Endometrial microvascular endothelial cells (primary cell): Measurements from ENCODE around the gene COG2. TPM values are rescaled to one million over a fixed set of nuclear protein-coding genes. Genes with fewer than 3 reads are reported as not detected.
"Not testable (repeated sequence)": the region's sequence is repeated elsewhere in the genome, so short reads cannot be mapped to it uniquely, and the experiment has no call there.

Source experiments
- in situ Hi-C: cut with HindIII; loops from 2 replicates; pipeline ENCODE4 v1.10.0; 2017; ENCODE audit warnings: low sequenced_read_pairs, low pct_unique_long_range_greater_than_20kb; ENCODE audit errors: inconsistent ontology term
- total RNA-seq: library from RNA; depleted of rRNA; stranded (reverse); fragments of >200 nt; gene quantifications from one replicate; pipeline ENCODE4 v1.2.3, GENCODE V29; 2015; ENCODE audit errors: inconsistent ontology term

The COG2 gene
- total RNA-seq, 1 donor from 2014 or later = 27.4 TPM

DNA sequence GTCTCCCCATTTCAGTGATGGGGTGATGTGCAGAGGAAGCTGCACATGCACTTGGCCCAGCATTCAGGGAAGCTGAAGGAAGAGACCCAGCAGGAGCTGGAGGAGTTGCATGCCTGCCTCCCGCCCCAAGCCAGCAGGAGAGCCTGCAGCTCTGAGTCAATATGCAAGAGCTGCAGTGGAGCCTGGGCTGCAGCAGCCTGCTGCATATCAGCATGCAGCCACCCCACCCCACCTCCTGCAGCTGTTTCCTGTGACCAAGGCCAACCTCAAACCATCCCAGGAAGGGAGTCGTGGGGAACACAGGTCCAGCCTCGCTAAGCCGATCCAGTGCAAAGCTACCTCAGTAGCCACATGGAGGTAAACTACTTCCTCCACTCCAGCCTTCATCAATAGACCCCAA lies 52.7 kb downstream of the COG2 start:
- in situ Hi-C loops = no loop called here

DNA sequence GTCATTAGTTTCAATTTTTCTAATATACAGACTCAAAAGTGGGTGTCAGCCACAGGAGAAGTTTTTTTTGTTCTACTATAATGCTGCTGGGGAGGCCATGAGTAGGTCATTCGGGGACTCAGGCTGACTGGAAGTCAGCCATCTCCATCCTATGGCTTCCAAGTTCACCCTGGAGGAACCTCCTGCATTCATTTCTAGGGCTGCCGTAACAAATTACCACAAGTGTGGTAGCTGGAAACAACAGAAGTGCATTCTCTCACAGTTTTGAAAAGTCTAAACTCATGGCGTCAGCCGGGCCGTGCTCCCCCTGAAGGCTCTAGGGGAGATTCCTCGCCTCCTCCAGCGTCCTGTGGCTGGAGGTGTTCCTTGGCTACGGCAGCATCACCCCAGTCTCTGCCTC lies 53.9 kb downstream of the COG2 start:
- in situ Hi-C loops = no loop called here

DNA sequence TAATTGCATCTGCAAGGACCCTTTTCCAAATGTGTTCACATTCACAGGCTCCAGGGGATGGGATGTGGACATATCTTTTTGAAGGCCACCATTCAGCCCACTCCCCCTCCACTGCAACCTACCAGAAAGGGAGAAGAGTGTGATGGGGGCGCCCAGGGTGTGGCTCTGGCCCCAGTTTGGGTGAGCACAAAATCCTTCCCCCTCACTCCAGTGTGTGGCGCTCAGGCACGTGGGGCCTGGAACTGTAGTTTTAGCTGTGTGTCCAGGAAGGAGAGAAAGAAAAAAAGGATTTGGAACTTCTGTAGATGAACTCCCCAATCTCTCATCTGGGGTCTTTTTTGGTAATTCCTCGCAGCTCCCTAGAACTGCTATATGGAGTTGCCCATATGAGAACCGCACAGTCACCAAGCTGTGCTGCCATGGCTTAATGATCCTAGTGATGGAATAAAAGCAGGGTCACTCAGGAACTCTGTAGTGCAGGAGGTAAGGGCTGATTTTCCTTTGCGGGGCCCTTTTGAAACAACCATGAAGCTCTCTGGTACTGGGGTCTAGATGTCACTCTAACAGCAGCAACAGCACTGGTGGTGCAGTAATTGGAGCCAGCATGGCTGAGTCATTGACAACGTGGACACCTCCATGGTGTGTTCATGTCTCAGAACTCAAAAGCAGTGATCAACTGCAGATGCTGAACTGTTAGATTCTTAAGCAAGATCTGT lies 54.6 kb downstream of the COG2 start:
- in situ Hi-C loops = no loop called here

DNA sequence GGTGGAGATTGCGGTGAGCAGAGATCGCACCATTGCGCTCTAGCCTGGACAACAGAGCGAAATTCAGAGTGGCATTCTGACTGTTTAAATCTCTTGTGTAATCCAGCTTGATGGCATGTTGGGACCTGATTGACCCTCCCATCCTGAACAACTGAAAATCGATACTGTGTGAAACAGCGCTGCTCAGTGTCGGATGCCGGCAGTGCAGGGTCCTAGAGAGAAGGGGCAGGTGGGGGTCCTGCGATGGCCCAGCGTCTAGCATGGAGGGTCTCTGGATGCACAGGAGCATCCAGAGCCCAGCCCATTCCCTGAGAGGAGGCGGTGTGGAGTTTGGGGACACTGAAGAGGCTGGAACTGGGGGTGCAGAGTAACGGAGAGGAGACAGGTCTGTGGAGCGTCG lies 55.8 kb downstream of the COG2 start:
- in situ Hi-C loops = no loop called here

DNA sequence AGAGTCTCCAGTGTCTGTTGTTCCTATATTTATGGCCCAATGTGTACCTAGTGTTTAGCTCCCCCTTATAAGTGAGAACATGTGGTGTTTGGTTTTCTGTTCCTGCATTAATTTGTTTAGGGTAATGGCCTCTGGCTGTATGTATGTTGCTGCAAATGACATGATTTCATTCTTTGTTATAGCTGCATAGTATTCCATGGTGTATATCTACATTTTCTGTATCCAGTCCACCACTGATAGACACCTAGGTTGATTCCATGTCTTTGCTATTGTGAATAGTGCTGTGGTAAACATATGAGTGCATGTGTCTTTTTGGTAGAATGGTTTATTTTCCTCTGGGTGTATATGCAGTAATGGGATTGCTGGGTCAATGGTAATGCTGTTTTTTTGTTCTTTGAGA lies 56.7 kb downstream of the COG2 start:
- in situ Hi-C loops = not testable (repeated sequence)

DNA sequence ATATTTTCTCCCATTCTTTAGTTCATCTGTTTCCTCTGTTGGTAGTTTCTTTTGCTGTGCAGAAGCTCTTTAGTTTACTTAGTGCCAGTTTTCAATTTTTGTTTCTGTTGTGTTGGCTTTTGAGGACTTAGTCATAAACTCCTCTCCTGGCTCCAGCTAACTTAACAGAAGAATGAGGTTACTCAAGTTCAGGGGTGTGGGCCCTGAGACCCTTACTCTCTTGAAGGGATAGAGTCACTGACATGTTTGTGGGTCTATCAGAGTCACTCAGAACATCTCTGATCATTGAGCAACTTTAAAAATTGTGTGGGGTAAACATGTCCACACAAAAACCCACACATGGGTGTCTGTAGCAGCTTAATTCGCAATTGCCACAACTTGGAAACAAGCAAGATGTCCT lies 57.4 kb downstream of the COG2 start:
- in situ Hi-C loops = no loop called here

DNA sequence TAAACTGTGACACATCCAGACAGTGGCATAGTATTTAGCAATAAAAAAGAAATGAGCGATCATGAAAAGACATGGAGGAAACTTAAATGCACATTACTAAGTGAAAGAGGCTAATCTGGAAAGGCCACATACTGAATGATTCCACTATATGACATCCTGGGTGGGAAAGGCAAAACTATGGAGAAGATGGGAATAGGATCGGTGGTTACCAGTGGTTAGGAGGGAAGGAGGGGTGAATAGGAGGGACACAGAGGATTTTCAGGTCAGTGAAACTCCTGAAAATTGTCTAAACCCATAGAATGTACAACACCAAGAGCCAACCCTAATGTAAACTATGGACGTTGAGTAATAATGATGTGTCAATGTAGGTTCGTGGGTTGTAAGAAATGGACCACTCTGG lies 57.9 kb downstream of the COG2 start:
- in situ Hi-C loops = no loop called here

DNA sequence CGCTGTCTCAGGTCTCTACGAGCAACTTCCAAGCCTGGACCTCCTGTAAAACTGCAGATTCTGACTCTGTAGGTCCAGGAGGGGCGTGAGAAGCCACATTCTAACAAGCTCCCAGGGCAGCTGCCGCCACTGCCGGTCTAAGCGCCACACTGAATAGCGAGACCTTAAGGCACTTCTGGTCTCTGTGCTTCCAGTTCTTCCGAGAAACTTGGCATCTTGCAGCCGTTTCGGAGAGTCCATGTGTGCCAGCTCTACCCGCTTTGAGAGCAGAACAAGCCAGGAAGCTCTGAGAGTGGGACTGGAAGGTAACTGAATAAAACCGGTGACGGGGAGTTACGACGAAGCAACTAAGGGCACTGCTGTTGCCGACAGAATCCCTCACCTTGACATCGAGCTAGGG lies 59.2 kb downstream of the COG2 start:
- in situ Hi-C loops = no loop called here

DNA sequence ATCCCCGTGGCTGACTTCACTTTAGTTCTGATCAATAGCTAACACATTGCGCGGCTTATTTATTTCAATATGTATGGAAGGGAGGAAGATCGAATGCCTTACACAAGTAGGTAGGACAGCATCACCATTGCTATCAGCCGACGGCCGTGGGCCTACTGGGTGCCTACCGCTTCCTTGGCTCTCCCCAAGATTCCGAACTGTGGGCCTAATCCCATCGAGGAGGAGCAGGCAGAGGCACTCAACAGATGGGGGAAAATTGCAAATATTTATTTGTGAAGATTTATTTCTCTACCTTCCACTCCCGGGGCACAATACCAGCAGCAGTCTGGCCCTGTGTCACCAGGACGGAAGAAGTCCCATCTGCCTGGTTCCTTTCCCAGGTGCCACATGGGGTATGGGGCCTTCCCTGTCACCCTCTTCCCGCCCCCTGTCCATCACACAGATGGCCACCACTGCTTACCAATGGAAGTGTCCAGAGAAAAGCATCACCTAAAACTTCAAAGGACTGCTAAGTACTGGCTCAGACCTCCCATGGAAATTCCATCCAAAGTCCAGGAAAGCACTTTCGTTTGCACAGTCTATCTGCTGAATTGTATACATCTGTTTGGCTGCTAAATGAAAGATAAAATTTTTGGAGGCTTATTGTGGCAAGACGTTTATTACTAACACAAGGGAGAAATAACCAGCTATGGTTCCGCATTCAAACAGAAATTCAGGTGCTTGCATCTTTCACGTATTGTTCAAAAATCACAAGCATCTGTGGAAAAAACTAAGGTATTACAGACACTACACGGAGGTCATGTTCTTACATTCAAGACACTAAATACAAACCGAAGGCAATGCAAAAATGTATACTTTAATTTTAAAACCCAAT lies 59.9 kb downstream of the COG2 start:
- in situ Hi-C loops = no loop called here

DNA sequence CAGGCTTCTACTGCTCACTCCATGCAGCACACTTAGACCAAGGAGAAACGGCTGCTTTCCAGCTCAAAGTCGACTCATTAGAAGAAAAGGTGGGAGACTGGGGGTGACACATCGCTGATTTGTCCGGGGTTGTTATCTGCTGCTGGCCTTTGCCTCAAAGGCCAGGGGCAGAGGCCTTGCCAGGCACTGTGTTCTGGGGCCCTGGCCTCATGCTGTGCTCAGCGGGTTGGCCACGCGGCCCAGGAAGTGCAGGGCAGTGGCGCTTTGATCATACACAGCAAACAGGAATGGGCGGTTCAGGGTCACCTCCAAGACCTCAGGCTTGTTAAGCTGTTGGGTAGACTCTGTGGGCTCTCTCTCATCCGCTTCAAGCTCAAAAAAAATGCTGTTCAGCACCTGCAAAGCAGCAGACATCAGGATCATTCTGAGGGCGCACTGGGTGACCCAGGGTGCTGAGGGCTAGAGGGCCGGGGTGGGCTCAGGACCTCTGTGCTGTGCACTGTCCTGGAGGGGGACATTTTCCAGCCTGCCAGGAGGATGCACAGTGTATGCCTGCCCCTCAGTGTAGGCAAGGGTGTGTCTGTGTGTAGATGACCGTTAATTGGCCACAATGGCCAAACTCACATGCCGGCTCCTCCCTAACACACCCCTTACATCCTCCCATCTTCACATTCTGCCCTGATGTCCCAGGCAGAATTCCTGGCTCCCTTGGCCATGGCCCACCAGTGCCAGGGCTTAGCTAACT lies 60.8 kb downstream of the COG2 start:
- in situ Hi-C loops = no loop called here

DNA sequence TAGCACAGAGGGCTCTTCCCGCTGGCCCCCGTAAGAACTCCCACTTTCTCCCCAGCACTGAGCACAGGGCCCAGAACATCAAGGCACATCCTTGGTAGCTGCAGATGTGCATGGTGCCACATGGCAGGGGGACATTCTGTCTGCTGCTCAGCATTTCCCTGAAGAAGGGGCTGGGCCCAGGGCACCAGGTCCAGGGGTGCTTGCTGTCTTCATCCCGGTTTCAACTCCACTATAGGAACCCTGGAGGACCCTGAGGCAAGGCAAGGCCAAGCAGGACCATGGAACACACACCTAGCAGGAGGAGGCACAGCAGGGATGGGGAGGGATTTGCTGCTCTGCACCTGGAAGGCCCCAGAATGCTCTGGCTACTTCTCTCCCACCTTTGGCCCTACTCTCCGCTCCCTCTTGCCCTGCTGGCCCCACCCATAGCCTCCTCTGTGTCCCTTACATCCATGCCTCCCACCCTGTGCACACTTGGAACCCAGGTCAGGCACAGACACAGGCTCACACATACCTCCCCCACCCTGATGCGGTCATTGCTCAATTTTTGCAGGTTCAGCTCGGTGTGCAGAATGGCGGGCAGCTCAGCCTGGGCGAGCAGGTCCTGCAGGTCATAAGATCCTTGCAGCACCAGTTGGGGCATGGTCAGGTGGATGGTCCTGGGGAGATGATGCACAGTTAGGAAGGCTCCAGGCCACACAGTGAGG lies 61.6 kb downstream of the COG2 start:
- in situ Hi-C loops = no loop called here

DNA sequence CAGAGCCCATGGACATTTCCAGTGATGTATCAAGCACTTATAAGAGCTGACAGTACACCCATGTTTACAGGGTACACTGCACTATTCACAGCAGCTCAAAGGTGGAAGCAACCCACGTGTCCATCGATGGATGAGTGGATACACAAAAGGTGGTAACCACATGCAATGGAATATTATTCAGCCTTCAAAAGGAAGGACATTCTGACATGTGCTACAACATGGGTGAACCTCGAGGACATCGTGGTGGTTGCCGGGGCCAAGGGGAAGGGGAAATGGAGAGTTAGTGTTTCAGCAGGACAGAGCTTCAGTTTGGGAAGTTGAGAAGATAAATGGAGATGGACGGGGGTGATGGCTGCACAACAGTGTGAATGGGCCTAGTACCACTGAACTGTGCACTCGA lies 62.5 kb downstream of the COG2 start:
- in situ Hi-C loops = no loop called here

DNA sequence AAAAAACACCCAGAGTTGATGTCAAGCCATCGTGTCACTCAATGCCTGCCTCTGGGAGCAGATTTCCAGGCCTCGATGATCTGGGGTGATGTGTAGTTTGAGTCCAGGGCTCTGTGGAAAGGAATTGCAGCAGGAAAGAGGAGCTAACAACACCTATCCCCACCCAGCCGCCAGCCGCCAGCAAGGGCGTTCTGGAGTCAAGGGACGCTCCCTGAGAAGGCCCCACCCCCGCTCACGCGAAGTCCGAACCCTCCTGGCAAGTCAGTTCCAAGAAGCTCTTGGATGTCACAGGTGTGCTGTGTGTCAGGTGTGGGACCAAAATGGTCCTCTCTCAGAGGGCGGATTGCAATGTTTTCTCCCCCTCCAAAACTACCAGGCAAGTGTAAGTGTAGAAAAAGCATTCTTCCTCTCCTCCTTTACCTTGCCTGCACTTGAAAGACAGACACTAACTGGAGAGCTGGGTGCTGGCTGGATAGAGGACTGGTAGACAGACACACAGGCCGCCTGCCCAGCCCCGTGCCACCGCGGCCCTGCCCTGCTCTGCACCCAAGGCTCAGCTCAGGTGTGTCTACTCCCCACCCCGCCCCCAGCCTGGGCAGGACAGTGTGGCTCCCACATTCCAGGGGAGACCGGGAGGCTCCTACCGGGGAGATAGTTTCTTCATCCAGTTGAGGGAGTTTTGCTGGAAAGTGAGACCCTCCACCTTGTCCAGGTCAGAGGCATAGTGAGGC lies 63.2 kb downstream of the COG2 start:
- in situ Hi-C loops = no loop called here

DNA sequence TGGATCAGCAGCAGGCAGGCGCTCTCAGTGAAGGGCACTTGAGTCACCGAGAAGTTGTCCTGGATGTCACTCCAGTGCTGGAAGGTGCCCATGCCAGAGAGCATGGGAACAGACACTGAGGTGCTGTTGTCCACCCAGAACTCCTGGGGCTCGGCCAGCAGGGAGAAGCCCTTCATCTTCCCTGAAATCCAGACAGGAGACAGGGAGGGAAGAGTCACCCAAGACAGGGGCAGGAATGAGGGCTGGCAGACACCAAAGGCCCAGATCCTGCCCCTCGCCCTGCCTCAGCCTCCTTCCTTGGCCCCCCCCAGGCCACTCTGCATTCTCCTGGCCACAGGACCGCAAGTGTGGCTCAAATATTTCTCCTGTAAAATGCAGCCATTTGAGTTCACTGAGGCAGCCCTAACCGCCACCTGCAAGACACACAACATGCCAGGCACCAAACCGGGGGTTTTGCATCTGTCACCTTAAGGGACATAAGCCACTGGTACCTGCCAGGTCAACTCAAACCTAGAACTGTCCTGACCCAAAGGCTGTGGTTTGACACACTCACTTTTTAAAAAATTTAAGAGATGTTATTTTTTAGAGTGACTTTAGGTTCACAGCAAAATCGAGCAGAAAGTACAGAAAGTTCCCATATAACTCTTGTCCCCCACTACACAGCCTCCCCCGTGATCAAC lies 63.9 kb downstream of the COG2 start:
- in situ Hi-C loops = no loop called here

DNA sequence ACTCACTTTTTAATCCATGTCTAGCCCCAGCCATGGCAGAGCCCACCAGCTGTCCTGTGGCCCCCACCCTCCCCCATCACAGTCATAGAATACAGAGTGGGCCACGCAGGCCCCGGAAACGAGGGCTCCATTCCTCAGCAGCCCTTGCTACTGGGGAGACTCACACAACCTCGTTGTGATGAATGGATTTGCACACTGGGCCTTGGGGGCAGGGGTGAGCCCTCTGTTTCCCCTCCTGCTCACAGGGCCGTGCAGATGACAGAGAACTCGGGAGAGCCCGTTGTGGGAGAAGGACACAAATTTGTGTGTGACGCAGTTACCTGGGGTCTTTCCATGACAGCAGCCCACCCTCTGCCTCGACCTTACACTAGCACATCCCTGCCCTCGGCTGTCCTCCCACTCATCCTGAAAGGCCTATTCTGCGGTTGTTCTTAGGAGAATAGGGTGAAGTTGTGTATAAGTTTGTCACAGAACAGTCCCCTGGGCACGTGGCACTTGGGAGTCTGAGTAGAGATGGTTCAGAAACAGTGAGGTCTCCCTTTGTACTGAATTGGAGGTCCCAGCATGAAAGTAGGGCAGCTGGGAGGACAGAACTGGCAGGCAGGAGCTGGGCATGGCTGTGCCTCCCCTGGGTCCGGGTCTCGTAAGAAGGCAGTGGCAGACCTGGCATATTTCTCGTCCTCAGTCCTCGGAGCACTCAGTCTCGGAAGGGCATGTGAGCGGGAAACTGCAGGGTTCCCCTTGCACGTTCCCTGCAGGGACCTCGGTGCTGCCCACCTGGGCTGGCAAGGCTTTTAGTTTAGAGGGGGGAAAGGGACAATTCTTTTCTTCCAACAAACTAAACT lies 64.8 kb downstream of the COG2 start:
- in situ Hi-C loops = no loop called here

DNA sequence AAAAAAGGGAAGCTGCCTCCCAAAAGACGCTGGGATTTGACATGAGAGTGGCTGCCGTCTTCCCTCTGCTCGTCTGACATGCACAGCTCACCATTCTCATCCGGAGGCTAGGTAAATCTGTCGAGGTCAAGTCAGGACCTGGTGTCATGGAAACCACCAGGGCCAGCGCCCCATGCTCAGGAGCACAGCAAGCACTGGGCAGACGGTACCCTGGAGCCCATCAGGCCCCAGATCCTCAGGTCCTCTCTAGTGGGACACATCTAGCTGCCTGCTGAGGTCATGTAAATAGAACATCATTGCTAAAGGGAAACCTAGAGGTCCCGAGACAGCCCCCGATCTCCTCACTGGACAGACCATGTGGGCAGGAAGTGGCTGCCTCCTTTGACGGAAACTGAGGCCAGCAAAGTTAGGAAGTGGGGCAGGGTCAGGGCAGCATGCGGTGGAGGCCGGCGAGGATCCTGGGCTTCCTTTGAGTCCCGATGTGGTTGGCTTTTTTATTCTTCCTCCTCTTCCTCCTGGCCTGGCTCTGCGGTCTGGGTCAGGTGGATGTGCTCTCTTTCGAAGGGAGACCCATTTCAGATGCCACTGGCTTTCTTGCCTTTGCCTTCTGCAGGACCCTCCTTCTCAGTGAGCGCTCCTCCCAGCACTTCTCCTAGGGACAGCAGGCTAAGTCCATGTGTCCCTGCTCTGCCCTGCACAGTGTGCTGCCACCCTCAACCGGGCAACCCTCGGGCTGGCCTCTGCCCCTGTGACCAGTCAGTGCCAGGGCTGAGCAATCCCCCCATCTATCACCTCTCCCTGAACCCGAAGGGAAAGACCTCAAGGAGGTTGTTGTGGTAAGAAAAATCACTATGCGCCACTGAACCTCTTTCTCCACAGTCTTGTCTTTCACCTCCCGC lies 65.7 kb downstream of the COG2 start:
- in situ Hi-C loops = no loop called here
